DOHH2 (cell line): Measurements from ENCODE around the gene TFB2M.
"Not testable (repeated sequence)": the region's sequence is repeated elsewhere in the genome, so short reads cannot be mapped to it uniquely, and the experiment has no call there.

Source experiments
- CTCF ChIP-seq: fragments of 200-600 bp; sonication (generic); IDR thresholded peaks from one replicate; pipeline ENCODE4 v1.5.1; 2014; ENCODE audit warnings: antibody characterized with exemption, mild to moderate bottlenecking, low read depth, low read length; ENCODE audit not compliant: poor library complexity, severe bottlenecking
- EZH2phosphoT487 ChIP-seq: fragments of 200-600 bp; sonication (generic); IDR thresholded peaks from 2 replicates; pipeline ENCODE4 v1.6.1; 2017; ENCODE audit warnings: borderline replicate concordance, mild to moderate bottlenecking, antibody characterized with exemption, low read length, moderate library complexity, mixed read lengths

- TF ChIP-seq CTCF, EZH2phosphoT487: not testable (repeated sequence)
Observed at GRCh38 chr1:246605231-246605630, 39.2 kb upstream of the TFB2M start.
